Right cardiac atrium (tissue), 5 donors: ENCODE results near the gene PLK5. TPM values are rescaled to one million over a fixed set of nuclear protein-coding genes. Genes with fewer than 3 reads are reported as not detected.

ENCODE experiments used
- ATAC-seq, 2 donors: fragments of 200-7000 bp; cut with Tn5 transposase; one replicate each; pipeline versions ENCODE4 v1.8.0 to v1.9.1; 2020; ENCODE audit warnings: moderate library complexity in 2 of 2, mild to moderate bottlenecking in 1 of 2
- DNase-seq, 3 donors: peaks; one replicate each; pipeline ENCODE4 v3.0.0-alpha.2; 2020
- H3K27ac ChIP-seq: one replicate; pipeline ENCODE4 v1.5.1; 2013; ENCODE audit warnings: mild to moderate bottlenecking, low read length, control low read depth, moderate library complexity
- H3K27me3 ChIP-seq: one replicate; pipeline ENCODE4 v1.6.1; 2013; ENCODE audit not compliant: control insufficient read depth, insufficient read depth
- H3K4me1 ChIP-seq: one replicate; pipeline ENCODE4 v1.6.1; 2013; ENCODE audit warnings: low read length; ENCODE audit not compliant: control insufficient read depth, insufficient read depth
- H3K4me3 ChIP-seq: one replicate; pipeline ENCODE4 v1.5.1; 2013; ENCODE audit warnings: low read length, control low read depth
- H3K9me3 ChIP-seq: one replicate; pipeline ENCODE4 v1.6.1; 2013; ENCODE audit warnings: low read length; ENCODE audit not compliant: control insufficient read depth
- WGBS: extraction: QIAGEN DNeasy Blood & Tissue Kit; methylation state at CpG from one replicate; pipeline ENCODE4 v1.1.7; 2013; 5-methylcytosine and 5-hydroxymethylcytosine counted together
- intact Hi-C, 4 donors: fragments of 100-400 bp; cut with DNase I; formaldehyde crosslinking; loops; one replicate each; pipeline versions ENCODE4 v1.11.0 to v1.14.0; 2022 to 2023
- polyA plus RNA-seq: library from polyadenylated mRNA; stranded (reverse); fragments of 200-250 nt; gene quantifications from one replicate; pipeline ENCODE4 v1.2.3, GENCODE V29; 2013
- total RNA-seq, 4 donors: library from RNA; stranded (reverse); fragmentation: NEBNext Ultra II Directional; extraction: Animal tissue kit (Norgen Biotek cat#: 25700); gene quantifications; one replicate each; pipeline ENCODE4 v1.2.1, GENCODE V29; 2021
- donor health status: healthy with polysubstance abuse.
- donor health status: DM: no; HTN: yes; CAD: no.
- donor health status: DM: no; HTN: no; CAD: no.
- donor health status: DM: no; HTN: yes; CAD: no; lungs with severe emphysema.
- donor health status: DM: yes; HTN: yes; CAD: no.

The PLK5 gene
- total and polyA plus RNA-seq, 5 donors, result 0.11 TPM; not detected in 4

GRCh38 chr19:1551068-1552040, 27.5 kb downstream of the PLK5 start:
- no peaks in the 10 kb centered on the region for H3K27me3 ChIP-seq
- H3K4me1 ChIP-seq, result no peaks in the 10 kb centered on the region
- DNase-seq (no peak), ATAC-seq (no peak)
- intact Hi-C loops, result loop anchor here in 1 of 4 donors (5.0 kb wide), 1 partner anchor 121 kb away; no protein-coding TSS in a partner anchor
- no peaks in the 10 kb centered on the region for H3K9me3 ChIP-seq
- H3K27ac ChIP-seq, result no peak overlapping the region
- H3K4me3 ChIP-seq, result no peak overlapping the region
- WGBS, result 85% methylated on average over 17 of the region's 17 CpGs

DNA sequence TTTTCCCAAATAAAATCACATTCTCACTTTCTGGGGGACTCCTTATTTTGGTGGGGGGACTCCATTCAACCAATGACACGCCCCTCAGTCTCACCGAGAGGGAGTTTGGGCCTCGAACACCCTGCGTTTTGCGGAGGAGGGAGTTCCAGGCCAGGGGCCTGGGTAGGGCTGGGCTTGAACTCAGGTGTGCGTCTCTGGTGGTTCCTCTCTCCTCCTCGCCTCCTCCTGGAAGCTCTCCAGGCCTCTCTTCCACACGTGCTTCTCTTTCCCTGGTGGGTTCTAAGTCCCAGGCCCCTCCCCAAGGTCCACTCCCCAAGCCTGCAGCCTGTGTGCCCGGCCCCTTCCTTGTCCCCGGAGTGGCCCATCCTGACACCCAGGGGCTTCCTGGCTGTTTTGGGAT, 29.5 kb downstream of the PLK5 start:
- WGBS, result 81% methylated on average over 10 of the region's 10 CpGs
- peak in 1 of 3 donors; percentile 35 for DNase-seq
- no peak for ATAC-seq
- H3K27me3 ChIP-seq, result no peaks in the 10 kb centered on the region
- no peaks in the 10 kb centered on the region for H3K4me1 ChIP-seq
- H3K27ac ChIP-seq, result no peak overlapping the region
- intact Hi-C loops, result loop anchor here in 1 of 4 donors (5.0 kb wide), 1 partner anchor 119 kb away; no protein-coding TSS in a partner anchor
- H3K4me3 ChIP-seq, result no peak overlapping the region
- H3K9me3 ChIP-seq, result no peaks in the 10 kb centered on the region

DNA sequence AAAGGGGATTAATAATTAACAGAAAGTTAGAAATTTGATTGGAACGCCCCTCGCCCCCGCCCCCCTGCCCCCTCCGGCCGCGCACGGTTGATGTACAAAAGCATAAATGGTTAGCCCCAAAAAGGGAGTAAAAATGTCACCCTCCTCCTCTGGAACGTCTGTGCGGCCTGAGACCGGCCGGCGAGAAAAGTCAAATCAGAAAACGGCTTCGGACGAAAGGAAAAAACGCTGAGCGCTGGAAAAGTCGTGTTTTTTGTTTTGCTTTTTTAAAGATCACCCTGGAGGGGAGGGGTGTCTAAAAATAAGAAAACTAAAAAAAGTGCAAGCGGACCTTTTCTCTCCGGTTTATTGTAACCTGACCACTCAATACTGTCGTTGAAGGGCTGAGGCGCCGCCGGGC, 31.1 kb downstream of the PLK5 start:
- intact Hi-C loops, result loop anchor here in 1 of 4 donors (5.0 kb wide), 1 partner anchor 117 kb away; no protein-coding TSS in a partner anchor

DNA sequence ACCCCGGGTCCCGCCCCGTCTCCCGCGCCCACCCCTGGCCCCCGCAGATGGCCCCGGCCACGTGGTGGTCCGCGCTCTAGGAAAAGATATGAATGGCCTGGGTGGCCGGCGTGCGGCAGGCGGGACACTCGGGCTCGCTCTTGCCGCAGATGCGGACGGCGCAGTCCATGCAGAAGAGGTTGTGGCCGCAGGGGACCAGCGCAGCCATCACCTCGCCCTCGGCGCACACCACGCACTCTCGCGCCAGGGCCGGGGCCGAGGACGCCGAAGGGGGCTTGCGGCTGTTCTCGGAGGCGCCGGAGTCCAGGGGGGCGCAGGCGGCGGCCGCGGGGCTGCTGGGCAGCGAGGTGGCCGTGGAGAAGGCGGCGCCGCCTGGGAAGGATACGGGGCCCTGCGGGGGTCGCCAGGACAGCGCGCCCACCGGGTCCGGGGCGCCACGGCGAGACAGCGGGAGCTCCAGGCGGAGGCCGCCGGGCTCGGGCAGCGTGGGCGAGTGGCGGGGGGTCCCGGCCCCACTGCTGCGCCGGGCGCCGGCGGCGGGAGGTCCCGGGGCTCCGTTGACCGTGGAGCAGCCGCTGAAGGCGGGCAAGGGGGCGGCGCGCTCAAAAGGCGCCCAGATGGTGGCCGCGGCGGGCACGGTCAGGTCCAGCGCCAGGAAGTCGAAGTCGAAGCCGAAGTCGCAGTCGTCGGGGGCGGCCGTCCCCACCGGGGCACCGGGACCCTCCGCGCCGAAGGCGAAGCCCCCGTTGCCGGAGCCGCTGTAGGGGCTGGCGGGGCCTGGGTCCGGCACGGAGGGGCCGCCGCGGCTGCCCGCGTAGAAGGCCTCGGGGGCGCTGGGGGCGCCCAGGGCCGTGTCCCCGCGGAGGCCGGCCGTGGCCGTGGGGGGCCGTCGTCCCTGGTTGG, 31.9 kb downstream of the PLK5 start:
- intact Hi-C loops, result no loop called here
- no peak overlapping the region for H3K27ac ChIP-seq
- DNase-seq (peak in 1 of 3 donors; percentile 54), ATAC-seq (no peak)
- H3K4me1 ChIP-seq, result no peaks in the 10 kb centered on the region
- H3K9me3 ChIP-seq, result no peaks in the 10 kb centered on the region
- H3K4me3 ChIP-seq, result no peak overlapping the region
- no peaks in the 10 kb centered on the region for H3K27me3 ChIP-seq
- WGBS, result 95% methylated on average over 119 of the region's 121 CpGs

More for the DNA sequence above, 31.1 kb downstream of the PLK5 start:
- WGBS, result 93% methylated on average over 24 of the region's 24 CpGs
- H3K27ac ChIP-seq, result no peak overlapping the region
- no peaks in the 10 kb centered on the region for H3K9me3 ChIP-seq
- no peaks in the 10 kb centered on the region for H3K27me3 ChIP-seq
- DNase-seq, result no peak
- ATAC-seq, result no peak
- H3K4me1 ChIP-seq, result no peaks in the 10 kb centered on the region
- H3K4me3 ChIP-seq, result no peak overlapping the region

GRCh38 chr19:1556390-1557070, 32.7 kb downstream of the PLK5 start:
- H3K27ac ChIP-seq, result no peak overlapping the region
- peak in 1 of 3 donors; percentile 64 for DNase-seq
- 96% methylated on average over 66 of the region's 66 CpGs for WGBS
- no peaks in the 10 kb centered on the region for H3K4me1 ChIP-seq
- H3K27me3 ChIP-seq, result no peaks in the 10 kb centered on the region
- intact Hi-C loops, result no loop called here
- H3K9me3 ChIP-seq, result no peaks in the 10 kb centered on the region
- H3K4me3 ChIP-seq, result no peak overlapping the region
- ATAC-seq, result no peak

DNA sequence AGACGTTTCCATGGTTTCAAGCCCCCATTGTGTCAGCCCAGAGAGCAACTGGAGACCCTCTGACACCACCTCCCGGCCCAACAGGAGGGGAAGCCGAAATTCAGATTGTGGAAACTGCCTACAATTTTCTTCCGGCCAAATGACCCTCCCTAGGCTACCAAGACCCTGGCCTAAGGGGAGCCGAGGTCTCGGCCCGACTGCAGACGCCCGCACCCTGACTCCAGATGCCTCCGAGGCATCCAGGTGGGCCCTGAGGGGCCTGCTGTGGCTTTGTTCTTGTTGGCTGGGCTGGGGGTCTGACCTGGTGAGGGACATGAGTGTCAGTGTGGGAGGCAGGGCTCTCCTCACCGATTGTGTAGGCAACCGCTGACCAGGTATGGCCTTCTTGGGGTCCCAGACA, 34.7 kb downstream of the PLK5 start:
- Histone ChIP-seq H3K4me3 (no peak overlapping the region), H3K4me1 (no peaks in the 10 kb centered on the region), H3K27ac (no peak overlapping the region), H3K9me3 (no peaks in the 10 kb centered on the region), H3K27me3 (no peaks in the 10 kb centered on the region)
- 83% methylated on average over 12 of the region's 12 CpGs for WGBS
- intact Hi-C loops, result no loop called here
- DNase-seq (no peak), ATAC-seq (no peak)

DNA sequence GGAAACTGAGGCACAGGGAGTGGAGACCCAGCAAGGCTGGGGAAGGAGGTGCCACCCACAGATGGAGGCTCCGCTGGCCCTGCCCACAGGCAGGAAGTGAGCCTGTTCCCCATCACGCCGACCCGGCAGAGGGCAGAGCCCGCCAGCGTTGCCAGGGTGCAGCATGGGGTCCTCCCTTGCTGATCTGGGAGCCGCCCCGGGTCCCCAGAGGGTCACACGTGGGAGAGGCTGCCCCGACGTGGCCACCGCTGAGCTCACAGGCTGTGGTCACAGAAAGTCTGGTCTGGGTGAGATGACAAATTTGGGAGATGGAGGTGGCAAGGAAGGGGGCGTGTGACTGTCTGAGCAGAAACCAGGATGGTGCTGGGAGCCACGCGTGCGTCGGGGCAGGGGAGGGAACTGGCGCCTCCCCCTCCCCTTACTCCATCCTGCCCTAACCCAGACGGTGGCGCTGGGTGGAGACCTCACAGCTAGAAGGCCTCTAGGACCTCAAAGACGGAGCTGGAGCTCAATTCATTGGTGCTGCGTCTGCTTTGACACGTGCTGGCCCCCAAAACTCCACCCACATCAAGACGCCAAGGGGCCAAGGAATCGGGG, 36.5 kb downstream of the PLK5 start:
- DNase-seq (peak in 1 of 3 donors; percentile 62), ATAC-seq (peak in 1 of 2 donors; percentile 8)
- Histone ChIP-seq H3K9me3 (no peaks in the 10 kb centered on the region), H3K4me1 (no peaks in the 10 kb centered on the region), H3K27ac (no peak overlapping the region), H3K27me3 (no peaks in the 10 kb centered on the region), H3K4me3 (no peak overlapping the region)
- intact Hi-C loops, result no loop called here
- 53% methylated on average over 25 of the region's 25 CpGs for WGBS

DNA sequence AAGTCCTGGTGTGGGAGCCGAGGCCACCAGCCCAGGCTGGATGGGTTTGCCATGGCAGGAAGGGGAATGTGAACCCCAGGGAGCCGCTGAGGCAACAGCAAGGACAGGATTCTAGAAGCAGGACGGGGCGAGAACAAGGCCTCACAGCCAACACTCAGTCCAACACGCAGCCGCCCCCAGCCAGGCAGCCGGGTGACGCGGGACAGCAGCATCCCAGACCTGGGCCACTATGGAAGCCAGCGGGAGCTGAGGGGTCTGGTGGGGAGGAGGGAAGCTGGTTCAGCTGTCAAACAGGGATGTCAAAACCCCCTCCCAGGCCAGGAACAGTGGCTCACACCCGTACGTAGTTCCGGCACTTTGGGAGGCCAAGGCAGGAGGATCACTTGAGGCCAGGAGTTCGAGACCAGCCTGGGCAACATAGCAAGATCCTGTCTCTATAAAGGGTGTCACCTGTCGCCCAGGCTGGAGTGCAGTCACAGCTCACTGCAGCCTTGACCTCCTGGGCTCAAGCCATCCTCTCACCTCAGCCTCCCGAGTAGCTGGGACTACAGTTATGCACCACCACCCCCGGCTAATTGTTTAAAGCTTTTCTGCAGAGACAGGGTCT, 37.5 kb downstream of the PLK5 start:
- Histone ChIP-seq H3K27ac (no peak overlapping the region), H3K9me3 (no peaks in the 10 kb centered on the region), H3K27me3 (no peaks in the 10 kb centered on the region), H3K4me3 (no peak overlapping the region), H3K4me1 (peaks cover 3% of the 10 kb centered on the region)
- WGBS, result 81% methylated on average over 17 of the region's 17 CpGs
- intact Hi-C loops, result no loop called here
- no peak for ATAC-seq
- DNase-seq, result peak in 1 of 3 donors; percentile 63

GRCh38 chr19:1563251-1563650, 39.4 kb downstream of the PLK5 start:
- peak in 1 of 3 donors; percentile 47 for DNase-seq
- WGBS, result 87% methylated on average over 6 of the region's 6 CpGs
- Histone ChIP-seq H3K27ac (no peak overlapping the region), H3K4me3 (no peak overlapping the region), H3K27me3 (no peaks in the 10 kb centered on the region), H3K4me1 (peaks cover 3% of the 10 kb centered on the region), H3K9me3 (no peaks in the 10 kb centered on the region)
- ATAC-seq, result no peak
- intact Hi-C loops, result no loop called here
